Measurements from ENCODE around the gene KIF9. TPM values are rescaled to one million over a fixed set of nuclear protein-coding genes. Genes with fewer than 3 reads are reported as not detected.

Gene KIF9
- total and polyA plus RNA-seq, 2 of the 8 experiments (the other 6 are each of a cell fraction or from before 2014, with no cell fraction given), result 5.0 to 8.0 TPM

DNA sequence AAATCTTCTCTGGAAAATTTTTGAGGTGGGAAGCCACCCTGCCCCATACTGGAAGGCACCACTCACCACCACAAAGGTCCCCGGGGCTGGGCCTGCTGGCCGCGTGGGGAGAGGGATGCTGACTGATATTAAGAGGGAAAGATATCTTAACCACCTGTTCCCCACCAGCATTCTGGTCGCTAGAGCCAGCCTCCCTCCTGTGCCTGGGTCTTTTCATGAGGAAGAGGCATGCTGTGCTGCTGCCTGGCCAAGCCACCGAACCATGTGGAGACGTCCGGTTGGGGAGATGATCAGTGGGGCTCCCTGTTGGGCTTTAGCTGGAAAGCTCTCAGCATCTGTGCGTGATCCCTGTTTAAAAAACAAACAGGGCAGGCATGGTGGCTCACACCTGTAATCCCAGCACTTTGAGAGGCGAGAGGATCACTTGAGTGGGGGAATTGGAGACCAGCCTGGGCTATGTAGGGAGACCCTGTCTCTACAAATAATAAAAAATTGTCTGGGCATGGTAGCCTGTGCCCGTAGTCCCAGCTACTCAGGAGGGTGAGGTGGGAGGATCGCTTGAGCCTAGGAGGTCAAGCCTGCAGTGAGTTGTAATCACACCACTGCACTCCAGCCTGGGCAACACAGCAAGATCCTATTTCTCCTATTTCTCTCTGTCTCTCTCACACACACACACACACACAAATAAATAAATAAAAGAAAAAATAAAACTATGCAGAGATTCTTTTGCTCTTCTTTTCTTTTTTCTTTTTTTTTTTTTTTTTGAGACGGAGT, 1.2 kb upstream of the KIF9 start (continued):
- no peak; a peak in 1 of 4 replicates for TF ChIP-seq RAD21 (IDR thresholded peaks at IDR 0.05 in 1 of 2, conservative IDR thresholded peaks at IDR 0.05 in 1 of 2; ENCODE audit: low read depth in 2 of 2, low read length in 2 of 2)
- TF ChIP-seq EP300 (IDR thresholded peaks at IDR 0.05; ENCODE audit: borderline replicate concordance in 1 of 2, low read depth in 2 of 2, low read length in 2 of 2), result no peak
- TF ChIP-seq, protein P1, sequence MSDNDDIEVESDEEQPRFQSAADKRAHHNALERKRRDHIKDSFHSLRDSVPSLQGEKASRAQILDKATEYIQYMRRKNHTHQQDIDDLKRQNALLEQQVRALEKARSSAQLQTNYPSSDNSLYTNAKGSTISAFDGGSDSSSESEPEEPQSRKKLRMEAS (IDR thresholded peaks at IDR 0.05), result peak; percentile 20; the same call in 1 of the 2 replicates
- no peak for TF ChIP-seq TCF12 (IDR thresholded peaks at IDR 0.05; ENCODE audit: low read depth, low read length)
- TF ChIP-seq, protein P2, sequence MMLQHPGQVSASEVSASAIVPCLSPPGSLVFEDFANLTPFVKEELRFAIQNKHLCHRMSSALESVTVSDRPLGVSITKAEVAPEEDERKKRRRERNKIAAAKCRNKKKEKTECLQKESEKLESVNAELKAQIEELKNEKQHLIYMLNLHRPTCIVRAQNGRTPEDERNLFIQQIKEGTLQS (IDR thresholded peaks at IDR 0.05; ENCODE audit: insufficient read depth, low read depth, low read length), result no peak
